ENCODE measurements around the gene CALHM1.
"Not testable (repeated sequence)": the region's sequence is repeated elsewhere in the genome, so short reads cannot be mapped to it uniquely, and the experiment has no call there.

Gene CALHM1

GRCh38 chr10:103491729-103492364, 33.1 kb upstream of the CALHM1 start:
- H3K4me2 ChIP-seq (ENCODE audit: low read length): no peak overlapping the region
- H3K4ac ChIP-seq (ENCODE audit: low read depth, low read length): no peak overlapping the region
- no peak overlapping the region for H3K4me3 ChIP-seq (ENCODE audit: low read length)
- H3K36me3 ChIP-seq (ENCODE audit: control insufficient read depth, insufficient read depth, low read length): no peaks in the 10 kb centered on the region
- no peak overlapping the region for H3K23ac ChIP-seq (ENCODE audit: low read length)
- H4K5ac ChIP-seq (ENCODE audit: low read length): no peak overlapping the region
- H3K27ac ChIP-seq (ENCODE audit: low read depth, low read length): no peak overlapping the region
- H2BK15ac ChIP-seq (replicated peaks; ENCODE audit: low read depth): no peak overlapping the region
- H3K9ac ChIP-seq (ENCODE audit: low read length): no peak overlapping the region
- H4K8ac ChIP-seq (ENCODE audit: low read depth, low read length): no peak overlapping the region
- no peaks in the 10 kb centered on the region for H3K79me1 ChIP-seq (ENCODE audit: low read length)
- no CpG with 5 or more reads among the region's 7 CpGs for WGBS (ENCODE audit: extremely low coverage, insufficient coverage, low lambda C conversion rate)
- no peaks in the 10 kb centered on the region for H3K79me2 ChIP-seq (ENCODE audit: control insufficient read depth, insufficient read depth, low read length)
- H2BK5ac ChIP-seq (ENCODE audit: low read length): no peak overlapping the region
- H2BK120ac ChIP-seq (ENCODE audit: low read depth, low read length): no peak overlapping the region
- no peak overlapping the region for H3K18ac ChIP-seq (ENCODE audit: low read length)
- no peak overlapping the region for H3K56ac ChIP-seq (ENCODE audit: low read length)
- H2AK5ac ChIP-seq (ENCODE audit: low read length): no peak overlapping the region
- peak; percentile 84 for DNase-seq
- no peaks in the 10 kb centered on the region for H3K4me1 ChIP-seq (ENCODE audit: control insufficient read depth, low read depth, low read length)
- H3K27me3 ChIP-seq (ENCODE audit: insufficient read depth, low read length, poor library complexity): peaks cover 22% of the 10 kb centered on the region

- Histone ChIP-seq H3K56ac (ENCODE audit: low read length) (no peak overlapping the region), H3K4ac (ENCODE audit: low read depth, low read length) (no peak overlapping the region), H4K8ac (ENCODE audit: low read depth, low read length) (no peak overlapping the region), H3K18ac (ENCODE audit: low read length) (no peak overlapping the region), H3K27ac (ENCODE audit: low read depth, low read length) (no peak overlapping the region), H3K4me3 (ENCODE audit: low read length) (no peak overlapping the region), H2AK5ac (ENCODE audit: low read length) (no peak overlapping the region), H2BK120ac (ENCODE audit: low read depth, low read length) (no peak overlapping the region), H2BK15ac (replicated peaks; ENCODE audit: low read depth) (no peak overlapping the region), H4K5ac (ENCODE audit: low read length) (no peak overlapping the region), H3K79me1 (ENCODE audit: low read length) (no peaks in the 10 kb centered on the region), H3K36me3 (ENCODE audit: control insufficient read depth, insufficient read depth, low read length) (no peaks in the 10 kb centered on the region), H3K79me2 (ENCODE audit: control insufficient read depth, insufficient read depth, low read length) (no peaks in the 10 kb centered on the region), H3K4me2 (ENCODE audit: low read length) (no peak overlapping the region), H3K9ac (ENCODE audit: low read length) (no peak overlapping the region), H2BK5ac (ENCODE audit: low read length) (no peak overlapping the region), H3K23ac (ENCODE audit: low read length) (no peak overlapping the region), H3K4me1 (ENCODE audit: control insufficient read depth, low read depth, low read length) (no peaks in the 10 kb centered on the region), H3K27me3 (ENCODE audit: insufficient read depth, low read length, poor library complexity) (peaks cover 21% of the 10 kb centered on the region)
- DNase-seq: no peak
- WGBS (ENCODE audit: extremely low coverage, insufficient coverage, low lambda C conversion rate): no CpG with 5 or more reads among the region's 1 CpG
Observed at GRCh38 chr10:103490986-103491314, 32.2 kb upstream of the CALHM1 start.

GRCh38 chr10:103487410-103487708, 28.7 kb upstream of the CALHM1 start:
- Histone ChIP-seq H3K23ac (ENCODE audit: low read length) (no peak overlapping the region), H3K79me2 (ENCODE audit: control insufficient read depth, insufficient read depth, low read length) (no peaks in the 10 kb centered on the region), H3K36me3 (ENCODE audit: control insufficient read depth, insufficient read depth, low read length) (no peaks in the 10 kb centered on the region), H2BK120ac (ENCODE audit: low read depth, low read length) (no peak overlapping the region), H3K4me2 (ENCODE audit: low read length) (no peak overlapping the region), H3K56ac (ENCODE audit: low read length) (no peak overlapping the region), H2AK5ac (ENCODE audit: low read length) (no peak overlapping the region), H3K4ac (ENCODE audit: low read depth, low read length) (no peak overlapping the region), H3K27ac (ENCODE audit: low read depth, low read length) (no peak overlapping the region), H4K8ac (ENCODE audit: low read depth, low read length) (no peak overlapping the region), H2BK15ac (replicated peaks; ENCODE audit: low read depth) (no peak overlapping the region), H3K9ac (ENCODE audit: low read length) (no peak overlapping the region), H3K18ac (ENCODE audit: low read length) (no peak overlapping the region), H4K5ac (ENCODE audit: low read length) (no peak overlapping the region), H3K4me3 (ENCODE audit: low read length) (no peak overlapping the region), H3K79me1 (ENCODE audit: low read length) (no peaks in the 10 kb centered on the region), H3K27me3 (ENCODE audit: insufficient read depth, low read length, poor library complexity) (no peaks in the 10 kb centered on the region), H2BK5ac (ENCODE audit: low read length) (no peak overlapping the region), H3K4me1 (ENCODE audit: control insufficient read depth, low read depth, low read length) (no peaks in the 10 kb centered on the region)
- DNase-seq: no peak
- no CpG with 5 or more reads among the region's 2 CpGs for WGBS (ENCODE audit: extremely low coverage, insufficient coverage, low lambda C conversion rate)

GRCh38 chr10:103486635-103487409, 28.1 kb upstream of the CALHM1 start:
- not testable (repeated sequence) for H3K4me3 ChIP-seq (ENCODE audit: low read length); H3K56ac ChIP-seq (ENCODE audit: low read length); H3K4ac ChIP-seq (ENCODE audit: low read depth, low read length); DNase-seq; H3K79me1 ChIP-seq (ENCODE audit: low read length); H2AK5ac ChIP-seq (ENCODE audit: low read length); H2BK5ac ChIP-seq (ENCODE audit: low read length); H3K18ac ChIP-seq (ENCODE audit: low read length); H3K27ac ChIP-seq (ENCODE audit: low read depth, low read length); H3K36me3 ChIP-seq (ENCODE audit: control insufficient read depth, insufficient read depth, low read length); H4K8ac ChIP-seq (ENCODE audit: low read depth, low read length); H3K79me2 ChIP-seq (ENCODE audit: control insufficient read depth, insufficient read depth, low read length); H3K9ac ChIP-seq (ENCODE audit: low read length); H4K5ac ChIP-seq (ENCODE audit: low read length); H2BK15ac ChIP-seq (replicated peaks; ENCODE audit: low read depth); H2BK120ac ChIP-seq (ENCODE audit: low read depth, low read length); H3K27me3 ChIP-seq (ENCODE audit: insufficient read depth, low read length, poor library complexity); H3K23ac ChIP-seq (ENCODE audit: low read length); H3K4me1 ChIP-seq (ENCODE audit: control insufficient read depth, low read depth, low read length); H3K4me2 ChIP-seq (ENCODE audit: low read length)
- no CpG with 5 or more reads among the region's 8 CpGs for WGBS (ENCODE audit: extremely low coverage, insufficient coverage, low lambda C conversion rate)

GRCh38 chr10:103481974-103482531, 23.4 kb upstream of the CALHM1 start:
- H3K9ac ChIP-seq (ENCODE audit: low read length): no peak overlapping the region
- WGBS (ENCODE audit: extremely low coverage, insufficient coverage, low lambda C conversion rate): no CpG with 5 or more reads among the region's 12 CpGs
- H3K36me3 ChIP-seq (ENCODE audit: control insufficient read depth, insufficient read depth, low read length): no peaks in the 10 kb centered on the region
- no peak overlapping the region for H2BK5ac ChIP-seq (ENCODE audit: low read length)
- no peak overlapping the region for H4K8ac ChIP-seq (ENCODE audit: low read depth, low read length)
- H3K4me2 ChIP-seq (ENCODE audit: low read length): no peak overlapping the region
- no peaks in the 10 kb centered on the region for H3K27me3 ChIP-seq (ENCODE audit: insufficient read depth, low read length, poor library complexity)
- no peaks in the 10 kb centered on the region for H3K79me2 ChIP-seq (ENCODE audit: control insufficient read depth, insufficient read depth, low read length)
- no peaks in the 10 kb centered on the region for H3K79me1 ChIP-seq (ENCODE audit: low read length)
- H3K23ac ChIP-seq (ENCODE audit: low read length): no peak overlapping the region
- no peak overlapping the region for H2BK120ac ChIP-seq (ENCODE audit: low read depth, low read length)
- H3K4ac ChIP-seq (ENCODE audit: low read depth, low read length): no peak overlapping the region
- H3K27ac ChIP-seq (ENCODE audit: low read depth, low read length): no peak overlapping the region
- no peak overlapping the region for H2BK15ac ChIP-seq (replicated peaks; ENCODE audit: low read depth)
- no peaks in the 10 kb centered on the region for H3K4me1 ChIP-seq (ENCODE audit: control insufficient read depth, low read depth, low read length)
- H3K18ac ChIP-seq (ENCODE audit: low read length): no peak overlapping the region
- no peak overlapping the region for H2AK5ac ChIP-seq (ENCODE audit: low read length)
- no peak overlapping the region for H4K5ac ChIP-seq (ENCODE audit: low read length)
- H3K4me3 ChIP-seq (ENCODE audit: low read length): no peak overlapping the region
- H3K56ac ChIP-seq (ENCODE audit: low read length): no peak overlapping the region
- DNase-seq: peak; percentile 71

All from mesendoderm (in vitro differentiated cells).